ENCODE results near the gene KMT5C. TPM values are rescaled to one million over a fixed set of nuclear protein-coding genes. Genes with fewer than 3 reads are reported as not detected.

Gene KMT5C
- total and polyA plus RNA-seq, 10 of the 15 experiments (the other 5 are each of a cell fraction or from before 2014, with no cell fraction given), result 0.20 to 15.8 (median 4.3) TPM; not detected in 1

DNA sequence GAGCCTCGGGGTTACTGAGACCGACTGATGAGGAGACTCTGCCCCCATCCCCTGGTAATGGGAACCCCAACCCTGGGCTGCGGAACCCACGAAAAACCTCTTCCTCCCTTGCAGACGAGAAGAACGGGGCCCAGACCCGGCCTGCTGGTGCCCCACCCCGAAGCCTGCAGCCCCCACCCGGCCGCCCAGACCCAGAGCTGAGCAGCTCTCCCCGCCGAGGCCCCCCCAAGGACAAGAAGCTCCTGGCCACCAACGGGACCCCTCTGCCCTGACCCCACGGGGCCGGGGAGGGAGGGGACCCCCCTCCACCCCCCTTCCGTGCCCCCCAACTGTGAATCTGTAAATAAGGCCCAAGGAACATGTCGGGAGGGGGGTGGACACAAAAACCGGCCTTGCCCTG, 27.9 kb upstream of the KMT5C start:
- Histone ChIP-seq H3K4me1 (ENCODE audit: control insufficient read depth, insufficient read depth, low read length) (no peaks in the 10 kb centered on the region), H3K9me3 (replicated peaks; ENCODE audit: control insufficient read depth, insufficient read depth, low read length) (no peaks in the 10 kb centered on the region), H3K9ac (ENCODE audit: control insufficient read depth, insufficient read depth, low read length) (no peak overlapping the region), H4K20me1 (ENCODE audit: control insufficient read depth, insufficient read depth) (no peaks in the 10 kb centered on the region), H2AFZ (ENCODE audit: control insufficient read depth, low read depth, low read length) (no peak overlapping the region), H3K4me3 (no peak overlapping the region), H3K27me3 (replicated peaks in 1 of 2; ENCODE audit: control insufficient read depth in 2 of 2, insufficient read depth in 2 of 2, low read length in 1 of 2) (no peaks in the 10 kb centered on the region), H3K79me2 (ENCODE audit: control insufficient read depth, insufficient read depth, low read length) (no peaks in the 10 kb centered on the region), H3K36me3 (ENCODE audit: control insufficient read depth in 2 of 2, insufficient read depth in 2 of 2, low read length in 1 of 2) (no peaks in the 10 kb centered on the region), H3K4me2 (ENCODE audit: control insufficient read depth, insufficient read depth) (no peak overlapping the region), H3K27ac (ENCODE audit: control insufficient read depth, insufficient read depth) (no peak overlapping the region)
- ChIA-PET SMC1A (ENCODE audit: uncharacterized antibody, unreplicated experiment) (no interaction called here), CTCF (interaction anchor here (3.4 kb wide), 1 partner anchor 10 kb away, joined by 16 read pairs; no protein-coding TSS in a partner anchor), RAD21 (ENCODE audit: unreplicated experiment) (no interaction called here), POLR2A (no interaction called here)
- BruUV-seq (replicated peaks), result no TSS peak
- ATAC-seq (no peak), FAIRE-seq (no peak), DNase-seq (ENCODE audit: low read depth, low spot score) (no peak)
- intact Hi-C loops (cut with micrococcal nuclease; ENCODE audit: unreplicated experiment), result no loop called here
- TF ChIP-seq, protein P1, sequence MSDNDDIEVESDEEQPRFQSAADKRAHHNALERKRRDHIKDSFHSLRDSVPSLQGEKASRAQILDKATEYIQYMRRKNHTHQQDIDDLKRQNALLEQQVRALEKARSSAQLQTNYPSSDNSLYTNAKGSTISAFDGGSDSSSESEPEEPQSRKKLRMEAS (IDR thresholded peaks at IDR 0.05; ENCODE audit: low read depth, low read length), result no peak
- TF ChIP-seq SMARCA5 (IDR thresholded peaks at IDR 0.05) (no peak), JUND (IDR thresholded peaks at IDR 0.05; ENCODE audit: low read depth, low read length) (no peak), JUNB (IDR thresholded peaks at IDR 0.05) (no peak), CEBPB (IDR thresholded peaks at IDR 0.05; ENCODE audit: borderline replicate concordance in 1 of 2, low read depth in 2 of 2, low read length in 2 of 2) (no peak), ZNF274 (IDR thresholded peaks at IDR 0.05; ENCODE audit: insufficient read depth, insufficient read length) (no peak), ASH2L (IDR thresholded peaks at IDR 0.05; ENCODE audit: borderline replicate concordance, low read depth) (no peak), FOXK2 (IDR thresholded peaks at IDR 0.05) (no peak), HDGF (IDR thresholded peaks at IDR 0.05) (no peak)
- TF ChIP-seq, protein P2, sequence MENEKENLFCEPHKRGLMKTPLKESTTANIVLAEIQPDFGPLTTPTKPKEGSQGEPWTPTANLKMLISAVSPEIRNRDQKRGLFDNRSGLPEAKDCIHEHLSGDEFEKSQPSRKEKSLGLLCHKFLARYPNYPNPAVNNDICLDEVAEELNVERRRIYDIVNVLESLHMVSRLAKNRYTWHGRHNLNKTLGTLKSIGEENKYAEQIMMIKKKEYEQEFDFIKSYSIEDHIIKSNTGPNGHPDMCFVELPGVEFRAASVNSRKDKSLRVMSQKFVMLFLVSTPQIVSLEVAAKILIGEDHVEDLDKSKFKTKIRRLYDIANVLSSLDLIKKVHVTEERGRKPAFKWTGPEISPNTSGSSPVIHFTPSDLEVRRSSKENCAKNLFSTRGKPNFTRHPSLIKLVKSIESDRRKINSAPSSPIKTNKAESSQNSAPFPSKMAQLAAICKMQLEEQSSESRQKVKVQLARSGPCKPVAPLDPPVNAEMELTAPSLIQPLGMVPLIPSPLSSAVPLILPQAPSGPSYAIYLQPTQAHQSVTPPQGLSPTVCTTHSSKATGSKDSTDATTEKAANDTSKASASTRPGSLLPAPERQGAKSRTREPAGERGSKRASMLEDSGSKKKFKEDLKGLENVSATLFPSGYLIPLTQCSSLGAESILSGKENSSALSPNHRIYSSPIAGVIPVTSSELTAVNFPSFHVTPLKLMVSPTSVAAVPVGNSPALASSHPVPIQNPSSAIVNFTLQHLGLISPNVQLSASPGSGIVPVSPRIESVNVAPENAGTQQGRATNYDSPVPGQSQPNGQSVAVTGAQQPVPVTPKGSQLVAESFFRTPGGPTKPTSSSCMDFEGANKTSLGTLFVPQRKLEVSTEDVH (IDR thresholded peaks at IDR 0.05; ENCODE audit: low read depth, partially characterized antibody), result no peak
- TF ChIP-seq, protein P3, sequence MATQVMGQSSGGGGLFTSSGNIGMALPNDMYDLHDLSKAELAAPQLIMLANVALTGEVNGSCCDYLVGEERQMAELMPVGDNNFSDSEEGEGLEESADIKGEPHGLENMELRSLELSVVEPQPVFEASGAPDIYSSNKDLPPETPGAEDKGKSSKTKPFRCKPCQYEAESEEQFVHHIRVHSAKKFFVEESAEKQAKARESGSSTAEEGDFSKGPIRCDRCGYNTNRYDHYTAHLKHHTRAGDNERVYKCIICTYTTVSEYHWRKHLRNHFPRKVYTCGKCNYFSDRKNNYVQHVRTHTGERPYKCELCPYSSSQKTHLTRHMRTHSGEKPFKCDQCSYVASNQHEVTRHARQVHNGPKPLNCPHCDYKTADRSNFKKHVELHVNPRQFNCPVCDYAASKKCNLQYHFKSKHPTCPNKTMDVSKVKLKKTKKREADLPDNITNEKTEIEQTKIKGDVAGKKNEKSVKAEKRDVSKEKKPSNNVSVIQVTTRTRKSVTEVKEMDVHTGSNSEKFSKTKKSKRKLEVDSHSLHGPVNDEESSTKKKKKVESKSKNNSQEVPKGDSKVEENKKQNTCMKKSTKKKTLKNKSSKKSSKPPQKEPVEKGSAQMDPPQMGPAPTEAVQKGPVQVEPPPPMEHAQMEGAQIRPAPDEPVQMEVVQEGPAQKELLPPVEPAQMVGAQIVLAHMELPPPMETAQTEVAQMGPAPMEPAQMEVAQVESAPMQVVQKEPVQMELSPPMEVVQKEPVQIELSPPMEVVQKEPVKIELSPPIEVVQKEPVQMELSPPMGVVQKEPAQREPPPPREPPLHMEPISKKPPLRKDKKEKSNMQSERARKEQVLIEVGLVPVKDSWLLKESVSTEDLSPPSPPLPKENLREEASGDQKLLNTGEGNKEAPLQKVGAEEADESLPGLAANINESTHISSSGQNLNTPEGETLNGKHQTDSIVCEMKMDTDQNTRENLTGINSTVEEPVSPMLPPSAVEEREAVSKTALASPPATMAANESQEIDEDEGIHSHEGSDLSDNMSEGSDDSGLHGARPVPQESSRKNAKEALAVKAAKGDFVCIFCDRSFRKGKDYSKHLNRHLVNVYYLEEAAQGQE (IDR thresholded peaks at IDR 0.05; ENCODE audit: low read depth, low read length), result no peak
- TF ChIP-seq, protein P4, sequence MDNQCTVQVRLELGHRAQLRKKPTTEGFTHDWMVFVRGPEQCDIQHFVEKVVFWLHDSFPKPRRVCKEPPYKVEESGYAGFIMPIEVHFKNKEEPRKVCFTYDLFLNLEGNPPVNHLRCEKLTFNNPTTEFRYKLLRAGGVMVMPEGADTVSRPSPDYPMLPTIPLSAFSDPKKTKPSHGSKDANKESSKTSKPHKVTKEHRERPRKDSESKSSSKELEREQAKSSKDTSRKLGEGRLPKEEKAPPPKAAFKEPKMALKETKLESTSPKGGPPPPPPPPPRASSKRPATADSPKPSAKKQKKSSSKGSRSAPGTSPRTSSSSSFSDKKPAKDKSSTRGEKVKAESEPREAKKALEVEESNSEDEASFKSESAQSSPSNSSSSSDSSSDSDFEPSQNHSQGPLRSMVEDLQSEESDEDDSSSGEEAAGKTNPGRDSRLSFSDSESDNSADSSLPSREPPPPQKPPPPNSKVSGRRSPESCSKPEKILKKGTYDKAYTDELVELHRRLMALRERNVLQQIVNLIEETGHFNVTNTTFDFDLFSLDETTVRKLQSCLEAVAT (IDR thresholded peaks at IDR 0.05), result no peak
- 37% methylated on average over 10 of the region's 18 CpGs for WGBS (ENCODE audit: insufficient coverage, insufficient replicate concordance, low lambda C conversion rate, missing lambda C conversion rate)
- in situ Hi-C loops (cut with MboI), result no loop called here
